ENCODE measurements around the gene MRPS23. TPM values are rescaled to one million over a fixed set of nuclear protein-coding genes. Genes with fewer than 3 reads are reported as not detected.

The MRPS23 gene
- total and polyA plus RNA-seq, 2 of the 4 experiments (the other 2 are of a cell fraction) = 23.5 to 37.3 TPM

DNA sequence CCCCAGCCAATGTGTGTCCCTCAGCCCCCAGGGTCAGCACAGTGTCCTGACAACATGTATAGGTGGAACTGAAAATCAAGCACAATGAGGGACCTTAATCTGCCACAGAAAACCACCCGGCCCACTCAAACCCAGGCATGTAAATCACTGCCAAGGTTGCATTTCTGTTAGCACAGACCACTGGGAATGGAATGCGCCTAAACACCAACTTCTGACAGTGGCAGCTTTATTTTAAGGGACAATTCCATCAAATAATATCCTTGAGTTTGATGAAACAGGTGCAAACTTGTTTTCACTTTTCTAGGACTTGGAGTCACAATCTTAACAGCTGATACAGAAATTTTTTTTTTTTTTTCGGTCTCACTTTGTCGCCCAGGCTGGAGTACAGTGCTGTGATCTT is 37.3 kb upstream of the MRPS23 start (continued):
- TF ChIP-seq, protein P1, sequence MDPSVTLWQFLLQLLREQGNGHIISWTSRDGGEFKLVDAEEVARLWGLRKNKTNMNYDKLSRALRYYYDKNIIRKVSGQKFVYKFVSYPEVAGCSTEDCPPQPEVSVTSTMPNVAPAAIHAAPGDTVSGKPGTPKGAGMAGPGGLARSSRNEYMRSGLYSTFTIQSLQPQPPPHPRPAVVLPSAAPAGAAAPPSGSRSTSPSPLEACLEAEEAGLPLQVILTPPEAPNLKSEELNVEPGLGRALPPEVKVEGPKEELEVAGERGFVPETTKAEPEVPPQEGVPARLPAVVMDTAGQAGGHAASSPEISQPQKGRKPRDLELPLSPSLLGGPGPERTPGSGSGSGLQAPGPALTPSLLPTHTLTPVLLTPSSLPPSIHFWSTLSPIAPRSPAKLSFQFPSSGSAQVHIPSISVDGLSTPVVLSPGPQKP (IDR thresholded peaks at IDR 0.05; ENCODE audit: borderline replicate concordance, low read depth, low read length) = no peak
- no peak for TF ChIP-seq POLR2A (IDR thresholded peaks at IDR 0.05; ENCODE audit: low read depth, low read length)

DNA sequence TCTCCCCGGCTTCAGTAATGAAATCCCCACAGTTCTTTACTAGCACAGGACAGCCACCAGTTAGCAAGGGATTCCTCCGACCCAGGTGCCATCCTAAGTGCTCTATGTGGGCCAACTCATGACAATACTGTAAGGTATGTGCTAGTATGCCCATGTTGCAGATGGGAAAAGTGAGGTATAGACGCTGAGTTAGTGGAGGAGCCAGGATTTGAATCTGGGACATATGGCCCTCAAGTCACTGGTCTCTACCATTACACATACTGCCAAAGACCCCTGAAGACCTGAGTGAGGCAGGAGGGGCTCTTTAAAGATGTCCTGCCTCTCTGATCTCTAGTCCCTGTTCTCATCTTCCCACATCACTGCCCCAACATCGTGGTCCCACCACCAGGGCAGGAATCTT is 36.2 kb upstream of the MRPS23 start:
- Histone ChIP-seq H3K36me3 (ENCODE audit: control insufficient read depth, insufficient read depth, low read length) (peaks cover 15% of the 10 kb centered on the region), H2BK15ac (ENCODE audit: low read depth, low read length) (0 out of 3 replicates have a peak overlapping the region, but pooled peaks have one; percentile 14), H4K91ac (ENCODE audit: insufficient read depth, low read depth, low read length) (peak overlapping the region; percentile 4; the same call in 1 of the 2 replicates), H4K20me1 (ENCODE audit: insufficient read depth, low read length) (no peaks in the 10 kb centered on the region; the same call in 1 of the 2 replicates), H3K14ac (replicated peaks; ENCODE audit: low read depth, low read length) (no peak overlapping the region), H2BK5ac (ENCODE audit: low read depth, low read length, poor library complexity, severe bottlenecking) (no peak overlapping the region), H3K4me1 (ENCODE audit: control insufficient read depth, insufficient read depth, low read length) (peaks cover 38% of the 10 kb centered on the region), H2AK5ac (ENCODE audit: low read depth, low read length) (peak overlapping the region; percentile 78), H4K5ac (ENCODE audit: low read depth, low read length) (no peak overlapping the region), H3K9me1 (ENCODE audit: insufficient read depth, low read length) (peaks cover 32% of the 10 kb centered on the region), H3K4me2 (ENCODE audit: low read depth, low read length) (no peak overlapping the region), H3K18ac (ENCODE audit: low read depth, low read length) (no peak overlapping the region), H3K4ac (ENCODE audit: low read depth, low read length) (no peak overlapping the region), H2BK20ac (ENCODE audit: low read depth, low read length) (no peak overlapping the region), H3K56ac (ENCODE audit: extremely low read depth, insufficient read depth, low read length) (no peak overlapping the region), H3K4me3 (ENCODE audit: insufficient read depth, low read depth, low read length) (no peak overlapping the region), H3K23ac (ENCODE audit: low read depth, low read length) (no peak overlapping the region), H3K9me3 (ENCODE audit: control insufficient read depth, insufficient read depth, low read length) (no peaks in the 10 kb centered on the region), H2BK120ac (ENCODE audit: low read depth, low read length) (peak overlapping the region; percentile 25), H3K27me3 (ENCODE audit: control insufficient read depth, insufficient read depth, low read length) (no peaks in the 10 kb centered on the region), H3K79me1 (ENCODE audit: low read depth in 1 of 2, low read length in 2 of 2) (peaks cover 36 to 79% of the 10 kb centered on the region in 2 experiments), H2AK9ac (replicated peaks; ENCODE audit: low read depth, low read length, poor library complexity) (no peak overlapping the region), H4K8ac (ENCODE audit: low read depth in 2 of 2, low read length in 2 of 2) (no peak overlapping the region), H3K9ac (ENCODE audit: low read depth, low read length) (no peak overlapping the region), H2AFZ (replicated peaks; ENCODE audit: low read length, poor library complexity) (no peak overlapping the region), H3K27ac (ENCODE audit: insufficient read depth, low read length) (no peak overlapping the region)
- no peak for TF ChIP-seq CEBPB (IDR thresholded peaks at IDR 0.05; ENCODE audit: low read depth, low read length)
- no peak for TF ChIP-seq MAZ (IDR thresholded peaks at IDR 0.05; ENCODE audit: borderline replicate concordance, low read depth, low read length)
- no peak for TF ChIP-seq RAD21 (IDR thresholded peaks at IDR 0.05; ENCODE audit: low read length)
- no peak for TF ChIP-seq CHD1 (IDR thresholded peaks at IDR 0.05; ENCODE audit: low read depth, low read length)
- no peak for TF ChIP-seq POLR2A (IDR thresholded peaks at IDR 0.05; ENCODE audit: low read depth, low read length)
- TF ChIP-seq MXI1 (IDR thresholded peaks at IDR 0.05; ENCODE audit: borderline replicate concordance, low read depth, low read length) = no peak
- TF ChIP-seq FOS (IDR thresholded peaks at IDR 0.05; ENCODE audit: low read depth, low read length) = no peak
- no peak for TF ChIP-seq RCOR1 (IDR thresholded peaks at IDR 0.05; ENCODE audit: insufficient replicate concordance, low read length)
- TF ChIP-seq, protein P2, sequence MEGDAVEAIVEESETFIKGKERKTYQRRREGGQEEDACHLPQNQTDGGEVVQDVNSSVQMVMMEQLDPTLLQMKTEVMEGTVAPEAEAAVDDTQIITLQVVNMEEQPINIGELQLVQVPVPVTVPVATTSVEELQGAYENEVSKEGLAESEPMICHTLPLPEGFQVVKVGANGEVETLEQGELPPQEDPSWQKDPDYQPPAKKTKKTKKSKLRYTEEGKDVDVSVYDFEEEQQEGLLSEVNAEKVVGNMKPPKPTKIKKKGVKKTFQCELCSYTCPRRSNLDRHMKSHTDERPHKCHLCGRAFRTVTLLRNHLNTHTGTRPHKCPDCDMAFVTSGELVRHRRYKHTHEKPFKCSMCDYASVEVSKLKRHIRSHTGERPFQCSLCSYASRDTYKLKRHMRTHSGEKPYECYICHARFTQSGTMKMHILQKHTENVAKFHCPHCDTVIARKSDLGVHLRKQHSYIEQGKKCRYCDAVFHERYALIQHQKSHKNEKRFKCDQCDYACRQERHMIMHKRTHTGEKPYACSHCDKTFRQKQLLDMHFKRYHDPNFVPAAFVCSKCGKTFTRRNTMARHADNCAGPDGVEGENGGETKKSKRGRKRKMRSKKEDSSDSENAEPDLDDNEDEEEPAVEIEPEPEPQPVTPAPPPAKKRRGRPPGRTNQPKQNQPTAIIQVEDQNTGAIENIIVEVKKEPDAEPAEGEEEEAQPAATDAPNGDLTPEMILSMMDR (conservative IDR thresholded peaks at IDR 0.05; ENCODE audit: low read depth, low read length) = no peak
- no peak for TF ChIP-seq RFX5 (IDR thresholded peaks at IDR 0.05; ENCODE audit: low read depth, low read length)
- WGBS, 2 experiments (ENCODE audit: extremely low coverage in 2 of 2, insufficient read length in 1 of 2) = no CpG with 5 or more reads among the region's 4 CpGs
- no peak for ATAC-seq (ENCODE audit: low read depth)
- in situ Hi-C loops (cut with MboI; ENCODE audit: low sequenced_read_pairs) = no loop called here
- dilution Hi-C loops (cut with HindIII; ENCODE audit: low sequenced_read_pairs, unreplicated experiment) = no loop called here
- no TSS peak for BruUV-seq (replicated peaks)
- POLR2A ChIA-PET (ENCODE audit: unreplicated experiment) = no interaction called here
- CTCF ChIA-PET = no interaction called here
- intact Hi-C loops (cut with micrococcal nuclease) = no loop called here
- no peak for DNase-seq

Data from IMR-90 (cell line).